ENCODE results near the gene STK11IP. TPM values are rescaled to one million over a fixed set of nuclear protein-coding genes. Genes with fewer than 3 reads are reported as not detected.

STK11IP gene
- total RNA-seq, 1 donor from 2014 or later, result 25.7 TPM

GRCh38 chr2:219633276-219634065 lies 35.8 kb downstream of the STK11IP start:
- ATAC-seq, result no peak
- no peaks in the 10 kb centered on the region for H3K36me3 ChIP-seq
- no peaks in the 10 kb centered on the region for H3K4me1 ChIP-seq
- H3K9me3 ChIP-seq, result no peaks in the 10 kb centered on the region
- intact Hi-C loops (cut with DNase I), result no loop called here
- H3K4me3 ChIP-seq, result no peak overlapping the region
- no peak for DNase-seq
- H3K27ac ChIP-seq, result no peak overlapping the region
- no peaks in the 10 kb centered on the region for H3K27me3 ChIP-seq
- TF ChIP-seq CTCF (IDR thresholded peaks at IDR 0.05), result no peak

GRCh38 chr2:219634171-219634940 lies 36.7 kb downstream of the STK11IP start:
- Histone ChIP-seq H3K4me1 (no peaks in the 10 kb centered on the region), H3K27ac (no peak overlapping the region), H3K4me3 (no peak overlapping the region), H3K9me3 (no peaks in the 10 kb centered on the region), H3K36me3 (no peaks in the 10 kb centered on the region), H3K27me3 (no peaks in the 10 kb centered on the region)
- TF ChIP-seq CTCF (IDR thresholded peaks at IDR 0.05), result no peak
- intact Hi-C loops (cut with DNase I), result no loop called here
- ATAC-seq, result no peak
- no peak for DNase-seq

DNA sequence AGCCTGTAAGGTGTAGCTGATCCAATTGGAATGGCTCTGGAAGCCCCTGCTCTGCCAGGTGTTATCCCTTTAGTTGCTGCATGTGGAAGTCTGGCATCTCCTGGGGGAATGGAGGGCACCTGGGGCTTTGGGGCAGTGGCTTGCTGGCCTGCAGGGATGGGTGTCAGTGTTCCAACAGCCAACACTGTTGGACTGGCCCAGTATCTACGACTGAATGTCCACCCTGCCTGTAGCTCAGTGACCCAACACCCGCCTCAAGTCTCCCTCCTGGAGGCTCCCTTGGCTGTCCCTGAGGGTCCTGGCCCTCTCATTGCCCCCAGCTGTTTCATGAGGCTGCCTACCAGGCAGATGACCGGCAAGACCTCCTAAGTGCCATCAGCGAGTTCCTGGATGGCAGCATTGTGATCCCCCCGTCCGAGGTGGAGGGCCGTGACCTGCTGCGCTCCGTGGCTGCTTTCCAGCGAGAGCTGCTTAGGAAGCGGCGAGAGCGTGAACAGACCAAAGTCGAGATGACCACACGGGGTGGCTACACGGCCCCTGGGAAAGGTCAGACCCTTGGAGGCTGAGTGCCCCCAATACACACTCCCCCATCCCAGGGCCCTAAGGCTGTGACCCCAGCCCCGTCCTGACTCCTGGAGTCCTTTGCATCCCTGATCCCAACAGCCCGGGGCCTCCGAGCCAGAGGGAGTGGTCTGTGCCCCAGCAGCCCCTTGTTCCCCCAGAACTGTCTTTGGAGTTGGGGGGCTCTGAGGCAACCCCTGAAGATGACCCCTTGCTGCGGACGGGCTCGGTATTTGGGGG lies 37.5 kb downstream of the STK11IP start:
- intact Hi-C loops (cut with DNase I), result no loop called here
- H3K27ac ChIP-seq, result no peak overlapping the region
- no peak for DNase-seq

DNA sequence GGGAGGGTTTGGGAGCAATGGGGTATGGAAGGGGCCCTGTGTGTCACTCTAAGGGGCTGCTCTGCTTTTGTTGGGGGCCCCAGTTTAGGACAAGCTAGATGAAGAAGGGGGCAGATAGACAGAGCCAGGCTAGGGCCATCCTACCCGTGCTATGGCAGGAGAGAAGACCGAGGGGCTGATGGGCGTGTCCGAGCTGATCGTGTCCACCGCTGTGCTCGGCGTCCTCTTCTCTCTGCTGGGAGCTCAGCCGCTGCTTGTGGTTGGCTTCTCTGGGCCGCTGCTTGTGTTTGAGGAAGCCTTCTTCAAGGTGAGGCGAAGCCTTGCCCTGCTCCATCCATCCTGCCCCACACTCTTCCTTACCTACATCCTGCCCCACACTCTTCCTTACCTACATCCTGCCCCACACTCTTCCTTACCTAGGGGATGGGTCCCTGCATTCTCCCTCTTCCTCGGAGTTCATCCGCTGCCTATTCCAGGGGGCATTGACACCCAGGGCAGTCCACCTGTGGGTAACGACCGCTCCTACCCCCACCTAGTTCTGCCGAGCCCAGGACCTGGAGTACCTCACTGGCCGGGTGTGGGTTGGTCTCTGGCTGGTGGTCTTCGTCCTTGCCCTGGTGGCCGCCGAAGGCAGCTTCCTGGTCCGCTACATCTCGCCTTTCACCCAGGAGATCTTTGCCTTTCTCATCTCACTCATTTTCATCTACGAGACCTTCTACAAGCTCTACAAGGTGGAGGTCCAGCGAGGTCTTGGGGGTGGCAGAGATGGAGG lies 38.7 kb downstream of the STK11IP start:
- H3K4me1 ChIP-seq, result no peaks in the 10 kb centered on the region
- TF ChIP-seq CTCF (IDR thresholded peaks at IDR 0.05), result no peak
- intact Hi-C loops (cut with DNase I), result no loop called here

More for the DNA sequence above, 37.5 kb downstream of the STK11IP start:
- H3K36me3 ChIP-seq, result no peaks in the 10 kb centered on the region
- ATAC-seq, result no peak
- H3K27me3 ChIP-seq, result no peaks in the 10 kb centered on the region
- no peak overlapping the region for H3K4me3 ChIP-seq
- H3K4me1 ChIP-seq, result no peaks in the 10 kb centered on the region
- no peak for TF ChIP-seq CTCF (IDR thresholded peaks at IDR 0.05)
- H3K9me3 ChIP-seq, result no peaks in the 10 kb centered on the region

More for the DNA sequence above, 38.7 kb downstream of the STK11IP start:
- H3K4me3 ChIP-seq, result no peak overlapping the region
- no peaks in the 10 kb centered on the region for H3K9me3 ChIP-seq
- ATAC-seq, result no peak
- no peak overlapping the region for H3K27ac ChIP-seq
- DNase-seq, result no peak
- no peaks in the 10 kb centered on the region for H3K27me3 ChIP-seq
- H3K36me3 ChIP-seq, result no peaks in the 10 kb centered on the region

Data from upper lobe of right lung (tissue), 1 donor.